ENCODE measurements around the gene PTTG1.

DNA sequence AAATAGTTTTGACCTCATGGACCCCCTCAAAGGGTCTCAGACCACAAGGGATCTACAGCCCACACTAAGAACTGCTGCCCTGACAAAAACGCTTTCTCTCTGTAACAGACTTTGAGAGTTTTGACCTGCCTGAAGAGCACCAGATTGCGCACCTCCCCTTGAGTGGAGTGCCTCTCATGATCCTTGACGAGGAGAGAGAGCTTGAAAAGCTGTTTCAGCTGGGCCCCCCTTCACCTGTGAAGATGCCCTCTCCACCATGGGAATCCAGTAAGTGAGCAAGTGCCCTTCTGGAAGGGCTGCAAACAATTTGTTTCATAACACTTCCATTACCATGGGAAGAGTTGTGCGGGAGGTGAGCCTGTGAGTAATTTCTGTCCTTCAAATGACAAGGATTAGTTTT lies 6.0 kb downstream of the PTTG1 start:
- TF ChIP-seq, protein P1, sequence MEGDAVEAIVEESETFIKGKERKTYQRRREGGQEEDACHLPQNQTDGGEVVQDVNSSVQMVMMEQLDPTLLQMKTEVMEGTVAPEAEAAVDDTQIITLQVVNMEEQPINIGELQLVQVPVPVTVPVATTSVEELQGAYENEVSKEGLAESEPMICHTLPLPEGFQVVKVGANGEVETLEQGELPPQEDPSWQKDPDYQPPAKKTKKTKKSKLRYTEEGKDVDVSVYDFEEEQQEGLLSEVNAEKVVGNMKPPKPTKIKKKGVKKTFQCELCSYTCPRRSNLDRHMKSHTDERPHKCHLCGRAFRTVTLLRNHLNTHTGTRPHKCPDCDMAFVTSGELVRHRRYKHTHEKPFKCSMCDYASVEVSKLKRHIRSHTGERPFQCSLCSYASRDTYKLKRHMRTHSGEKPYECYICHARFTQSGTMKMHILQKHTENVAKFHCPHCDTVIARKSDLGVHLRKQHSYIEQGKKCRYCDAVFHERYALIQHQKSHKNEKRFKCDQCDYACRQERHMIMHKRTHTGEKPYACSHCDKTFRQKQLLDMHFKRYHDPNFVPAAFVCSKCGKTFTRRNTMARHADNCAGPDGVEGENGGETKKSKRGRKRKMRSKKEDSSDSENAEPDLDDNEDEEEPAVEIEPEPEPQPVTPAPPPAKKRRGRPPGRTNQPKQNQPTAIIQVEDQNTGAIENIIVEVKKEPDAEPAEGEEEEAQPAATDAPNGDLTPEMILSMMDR (conservative IDR thresholded peaks at IDR 0.05), result no peak
- TF ChIP-seq EZH2 (IDR thresholded peaks at IDR 0.05; ENCODE audit: low read depth), result no peak

Data from PC-9 (cell line).